Loucy (cell line): ENCODE data around the gene APOBEC4.

Experiments used
- EZH2phosphoT487 ChIP-seq: fragments of 200-600 bp; IDR thresholded peaks from 2 replicates; pipeline ENCODE4 v1.6.1; 2018; ENCODE audit warnings: antibody characterized with exemption, mild to moderate bottlenecking, moderate library complexity, borderline replicate concordance
- TF ChIP-seq, protein P1 (sequence below): fragments of 200-600 bp; sonication (generic); conservative IDR thresholded peaks from 2 replicates; pipeline ENCODE4 v1.5.1; 2014; ENCODE audit warnings: mild to moderate bottlenecking, antibody characterized with exemption, low read length

- TF ChIP-seq, protein P1, sequence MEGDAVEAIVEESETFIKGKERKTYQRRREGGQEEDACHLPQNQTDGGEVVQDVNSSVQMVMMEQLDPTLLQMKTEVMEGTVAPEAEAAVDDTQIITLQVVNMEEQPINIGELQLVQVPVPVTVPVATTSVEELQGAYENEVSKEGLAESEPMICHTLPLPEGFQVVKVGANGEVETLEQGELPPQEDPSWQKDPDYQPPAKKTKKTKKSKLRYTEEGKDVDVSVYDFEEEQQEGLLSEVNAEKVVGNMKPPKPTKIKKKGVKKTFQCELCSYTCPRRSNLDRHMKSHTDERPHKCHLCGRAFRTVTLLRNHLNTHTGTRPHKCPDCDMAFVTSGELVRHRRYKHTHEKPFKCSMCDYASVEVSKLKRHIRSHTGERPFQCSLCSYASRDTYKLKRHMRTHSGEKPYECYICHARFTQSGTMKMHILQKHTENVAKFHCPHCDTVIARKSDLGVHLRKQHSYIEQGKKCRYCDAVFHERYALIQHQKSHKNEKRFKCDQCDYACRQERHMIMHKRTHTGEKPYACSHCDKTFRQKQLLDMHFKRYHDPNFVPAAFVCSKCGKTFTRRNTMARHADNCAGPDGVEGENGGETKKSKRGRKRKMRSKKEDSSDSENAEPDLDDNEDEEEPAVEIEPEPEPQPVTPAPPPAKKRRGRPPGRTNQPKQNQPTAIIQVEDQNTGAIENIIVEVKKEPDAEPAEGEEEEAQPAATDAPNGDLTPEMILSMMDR, result no peak
- no peak for TF ChIP-seq EZH2phosphoT487
Measured at GRCh38 chr1:183676586-183677189, 23.6 kb upstream of the APOBEC4 start.
